Measurements from ENCODE around the gene MNT.

DNA sequence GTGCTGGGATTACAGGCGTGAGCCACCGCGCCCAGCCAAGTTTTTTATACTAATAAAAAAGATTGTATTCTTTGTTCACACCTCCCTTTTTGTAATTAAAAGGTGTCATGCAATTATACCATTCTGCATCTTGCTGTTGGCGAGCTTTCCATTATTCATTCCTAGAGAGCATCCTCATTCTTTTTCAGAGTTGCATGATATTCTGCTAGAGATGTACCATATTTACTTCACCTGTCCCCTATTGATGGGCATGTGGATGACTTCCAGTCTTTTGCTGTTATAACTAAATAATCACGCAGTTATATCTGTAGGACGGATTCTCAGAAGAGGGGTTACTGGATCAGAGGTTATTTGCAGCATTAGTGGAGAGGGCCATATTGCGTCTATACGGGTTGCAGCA lies 46.5 kb downstream of the MNT start:
- TF ChIP-seq, protein P1, sequence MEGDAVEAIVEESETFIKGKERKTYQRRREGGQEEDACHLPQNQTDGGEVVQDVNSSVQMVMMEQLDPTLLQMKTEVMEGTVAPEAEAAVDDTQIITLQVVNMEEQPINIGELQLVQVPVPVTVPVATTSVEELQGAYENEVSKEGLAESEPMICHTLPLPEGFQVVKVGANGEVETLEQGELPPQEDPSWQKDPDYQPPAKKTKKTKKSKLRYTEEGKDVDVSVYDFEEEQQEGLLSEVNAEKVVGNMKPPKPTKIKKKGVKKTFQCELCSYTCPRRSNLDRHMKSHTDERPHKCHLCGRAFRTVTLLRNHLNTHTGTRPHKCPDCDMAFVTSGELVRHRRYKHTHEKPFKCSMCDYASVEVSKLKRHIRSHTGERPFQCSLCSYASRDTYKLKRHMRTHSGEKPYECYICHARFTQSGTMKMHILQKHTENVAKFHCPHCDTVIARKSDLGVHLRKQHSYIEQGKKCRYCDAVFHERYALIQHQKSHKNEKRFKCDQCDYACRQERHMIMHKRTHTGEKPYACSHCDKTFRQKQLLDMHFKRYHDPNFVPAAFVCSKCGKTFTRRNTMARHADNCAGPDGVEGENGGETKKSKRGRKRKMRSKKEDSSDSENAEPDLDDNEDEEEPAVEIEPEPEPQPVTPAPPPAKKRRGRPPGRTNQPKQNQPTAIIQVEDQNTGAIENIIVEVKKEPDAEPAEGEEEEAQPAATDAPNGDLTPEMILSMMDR (IDR thresholded peaks at IDR 0.05; ENCODE audit: insufficient read depth, low read length): no peak
- TF ChIP-seq SPI1 (IDR thresholded peaks at IDR 0.05; ENCODE audit: borderline replicate concordance, low read depth) (no peak), GABPA (IDR thresholded peaks at IDR 0.05; ENCODE audit: low read depth) (no peak), POLR2AphosphoS5 (IDR thresholded peaks at IDR 0.05; ENCODE audit: low read depth) (no peak)
- TF ChIP-seq, protein P2, sequence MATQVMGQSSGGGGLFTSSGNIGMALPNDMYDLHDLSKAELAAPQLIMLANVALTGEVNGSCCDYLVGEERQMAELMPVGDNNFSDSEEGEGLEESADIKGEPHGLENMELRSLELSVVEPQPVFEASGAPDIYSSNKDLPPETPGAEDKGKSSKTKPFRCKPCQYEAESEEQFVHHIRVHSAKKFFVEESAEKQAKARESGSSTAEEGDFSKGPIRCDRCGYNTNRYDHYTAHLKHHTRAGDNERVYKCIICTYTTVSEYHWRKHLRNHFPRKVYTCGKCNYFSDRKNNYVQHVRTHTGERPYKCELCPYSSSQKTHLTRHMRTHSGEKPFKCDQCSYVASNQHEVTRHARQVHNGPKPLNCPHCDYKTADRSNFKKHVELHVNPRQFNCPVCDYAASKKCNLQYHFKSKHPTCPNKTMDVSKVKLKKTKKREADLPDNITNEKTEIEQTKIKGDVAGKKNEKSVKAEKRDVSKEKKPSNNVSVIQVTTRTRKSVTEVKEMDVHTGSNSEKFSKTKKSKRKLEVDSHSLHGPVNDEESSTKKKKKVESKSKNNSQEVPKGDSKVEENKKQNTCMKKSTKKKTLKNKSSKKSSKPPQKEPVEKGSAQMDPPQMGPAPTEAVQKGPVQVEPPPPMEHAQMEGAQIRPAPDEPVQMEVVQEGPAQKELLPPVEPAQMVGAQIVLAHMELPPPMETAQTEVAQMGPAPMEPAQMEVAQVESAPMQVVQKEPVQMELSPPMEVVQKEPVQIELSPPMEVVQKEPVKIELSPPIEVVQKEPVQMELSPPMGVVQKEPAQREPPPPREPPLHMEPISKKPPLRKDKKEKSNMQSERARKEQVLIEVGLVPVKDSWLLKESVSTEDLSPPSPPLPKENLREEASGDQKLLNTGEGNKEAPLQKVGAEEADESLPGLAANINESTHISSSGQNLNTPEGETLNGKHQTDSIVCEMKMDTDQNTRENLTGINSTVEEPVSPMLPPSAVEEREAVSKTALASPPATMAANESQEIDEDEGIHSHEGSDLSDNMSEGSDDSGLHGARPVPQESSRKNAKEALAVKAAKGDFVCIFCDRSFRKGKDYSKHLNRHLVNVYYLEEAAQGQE (IDR thresholded peaks at IDR 0.05; ENCODE audit: insufficient replicate concordance, low read depth): no peak
